T-cell (primary cell): ENCODE results near the gene EFTUD2. TPM values are rescaled to one million over a fixed set of nuclear protein-coding genes. Genes with fewer than 3 reads are reported as not detected.

Experiments
- ATAC-seq, 4 experiments: fragments of 200-7000 bp in 3 of 4; fragments of 150-1000 bp in 1 of 4; cut with Tn5 transposase; replicated peaks in 1 of 4; 1 replicate in 3 of 4; 2 replicates in 1 of 4; pipeline ENCODE4 v1.10.0; 2021; ENCODE audit warnings: moderate library complexity in 3 of 4, mild to moderate bottlenecking in 2 of 4, moderate number of reproducible peaks in 1 of 4
- CTCF ChIA-PET, 2 donors: fragments of 300-600 bp; sonication (Branson Sonifier 250); formaldehyde crosslinking; loops; one replicate each; lab custom pipeline; 2022; ENCODE audit warnings: antibody characterized with exemption in 2 of 2; lab: Charles Lee
- POLR2A ChIA-PET, 2 donors: fragments of 300-600 bp; sonication (Branson Sonifier 250); formaldehyde crosslinking; loops; one replicate each; lab custom pipeline; 2022; ENCODE audit warnings: antibody characterized with exemption in 2 of 2; lab: Charles Lee
- DNase-seq, 35 experiments: peaks; one replicate each; pipeline versions ENCODE4 v3.0.0 to v3.0.0-alpha.2; 2013 to 2023
- H3K27ac ChIP-seq: one replicate; pipeline ENCODE4 v1.5.1; 2013; ENCODE audit warnings: low read length
- H3K27me3 ChIP-seq, 2 experiments: replicated peaks in 1 of 2; 1 replicate in 1 of 2; 2 replicates in 1 of 2; pipeline versions ENCODE4 v1.6.1 to v1.7.0; 2013; ENCODE audit warnings: low read length in 1 of 2, mixed read lengths in 1 of 2; ENCODE audit not compliant: control insufficient read depth in 2 of 2, insufficient read depth in 2 of 2; ENCODE audit errors: extremely low read depth in 1 of 2
- H3K36me3 ChIP-seq, 2 donors: 1 replicate in 1 of 2; 2 replicates in 1 of 2; pipeline versions ENCODE4 v1.6.1 to v1.7.0; 2013; ENCODE audit warnings: low read length in 1 of 2; ENCODE audit not compliant: control insufficient read depth in 2 of 2, insufficient read depth in 1 of 2; ENCODE audit errors: extremely low read depth in 1 of 2
- H3K4me1 ChIP-seq, 2 experiments: 1 replicate in 1 of 2; 2 replicates in 1 of 2; pipeline versions ENCODE4 v1.6.1 to v1.7.0; 2013; ENCODE audit warnings: low read length in 2 of 2, mixed read lengths in 1 of 2; ENCODE audit not compliant: insufficient read depth in 2 of 2, control insufficient read depth in 1 of 2; ENCODE audit errors: extremely low read depth in 1 of 2
- H3K4me3 ChIP-seq, 2 donors: 1 replicate in 1 of 2; 2 replicates in 1 of 2; pipeline versions ENCODE4 v1.5.1 to v1.7.0; 2013; ENCODE audit warnings: mild to moderate bottlenecking in 2 of 2, low read length in 1 of 2, moderate library complexity in 1 of 2; ENCODE audit not compliant: control insufficient read depth in 1 of 2; ENCODE audit errors: extremely low read depth in 1 of 2
- H3K9me3 ChIP-seq: 2 replicates; pipeline ENCODE4 v1.7.0; 2013
- H3K27ac Mint-ChIP-seq, 2 donors: one replicate each; pipeline ENCODE4 v1.8.0; 2020 to 2021; ENCODE audit warnings: mild to moderate bottlenecking in 2 of 2, mixed read lengths in 2 of 2
- H3K27me3 Mint-ChIP-seq, 2 donors: one replicate each; pipeline ENCODE4 v1.8.0; 2021 to 2022; ENCODE audit warnings: mixed read lengths in 2 of 2
- H3K36me3 Mint-ChIP-seq: one replicate; pipeline ENCODE4 v1.8.0; 2021; ENCODE audit warnings: mixed read lengths
- H3K4me1 Mint-ChIP-seq, 3 donors: one replicate each; pipeline ENCODE4 v1.8.0; 2020 to 2022; ENCODE audit warnings: mixed read lengths in 3 of 3, mild to moderate bottlenecking in 1 of 3
- H3K4me3 Mint-ChIP-seq, 3 donors: one replicate each; pipeline ENCODE4 v1.8.0; 2020 to 2022; ENCODE audit warnings: mild to moderate bottlenecking in 3 of 3, mixed read lengths in 3 of 3, moderate library complexity in 3 of 3
- H3K9me3 Mint-ChIP-seq, 3 donors: one replicate each; pipeline ENCODE4 v1.8.0; 2020 to 2022; ENCODE audit warnings: mixed read lengths in 3 of 3
- WGBS: methylation state at CpG from one replicate; pipeline ENCODE4 v1.1.5; 2013; ENCODE audit warnings: missing lambda C conversion rate; ENCODE audit not compliant: insufficient coverage; 5-methylcytosine and 5-hydroxymethylcytosine counted together
- total RNA-seq, 35 experiments: library from RNA in 6 of 35; stranded (reverse) in 6 of 35; fragments of 120-200 nt in 1 of 35; gene quantifications; one replicate each; pipeline versions ENCODE4 v1.2.1 to v1.2.4 and lab custom pipeline; 2013 to 2026

The EFTUD2 gene
- total RNA-seq, 5 donors from 2014 or later (not counting 1 experiment from before 2014, with no cell fraction given) = 83.1 to 127 (median 96.0) TPM

- H3K4me3 ChIP-seq = no peak overlapping the region
- peaks cover 0 to 7% of the 10 kb centered on the region in 2 donors for H3K27me3 Mint-ChIP-seq
- H3K36me3 ChIP-seq = no peaks in the 10 kb centered on the region
- no peaks in the 10 kb centered on the region for H3K9me3 ChIP-seq
- ChIA-PET POLR2A (interaction anchor here in 1 of 2 donors (0.7 kb wide), 1 partner anchor 157 kb away, joined by 3 read pairs; no protein-coding TSS in a partner anchor), CTCF (interaction anchor here (0.5 to 1.1 kb wide), 3 partner anchors 8 to 195 kb away, joined by 3 to 9 read pairs (median 4); no protein-coding TSS in a partner anchor)
- WGBS = 90% methylated on average over 2 of the region's 8 CpGs
- no peaks in the 10 kb centered on the region for H3K36me3 Mint-ChIP-seq
- ATAC-seq = no peak
- H3K27ac ChIP-seq = no peak overlapping the region
- H3K4me1 Mint-ChIP-seq = peaks cover 17 to 22% (median 21%) of the 10 kb centered on the region in 3 donors
- H3K27ac Mint-ChIP-seq = no peak overlapping the region
- H3K9me3 Mint-ChIP-seq = no peaks in the 10 kb centered on the region
- H3K27me3 ChIP-seq = peaks cover 0 to 47% of the 10 kb centered on the region in 2 experiments
- DNase-seq = no peak
- peaks cover 7 to 15% of the 10 kb centered on the region in 2 experiments for H3K4me1 ChIP-seq
- H3K4me3 Mint-ChIP-seq = no peak overlapping the region
Observed at GRCh38 chr17:44903012-44903685, 3.9 kb upstream of the EFTUD2 start.

GRCh38 chr17:44902135-44902760 is 3.0 kb upstream of the EFTUD2 start:
- H3K27ac ChIP-seq = no peak overlapping the region
- no peak for DNase-seq
- ATAC-seq = no peak
- H3K4me3 ChIP-seq = no peak overlapping the region
- Mint-ChIP-seq H3K36me3 (no peaks in the 10 kb centered on the region), H3K4me3 (no peak overlapping the region), H3K27ac (no peak overlapping the region), H3K9me3 (no peaks in the 10 kb centered on the region), H3K27me3 (peaks cover 0 to 7% of the 10 kb centered on the region in 2 donors), H3K4me1 (peaks cover 20 to 23% (median 22%) of the 10 kb centered on the region in 3 donors)
- CTCF ChIA-PET = interaction anchor here in 1 of 2 donors (1.1 kb wide), 2 partner anchors 24 to 38 kb away, joined by 3 read pairs; no protein-coding TSS in a partner anchor
- H3K9me3 ChIP-seq = no peaks in the 10 kb centered on the region
- H3K27me3 ChIP-seq = peaks cover 0 to 41% of the 10 kb centered on the region in 2 experiments
- WGBS = 81% methylated on average over 15 of the region's 17 CpGs
- peaks cover 7 to 24% of the 10 kb centered on the region in 2 experiments for H3K4me1 ChIP-seq
- POLR2A ChIA-PET = interaction anchor here in 1 of 2 donors (0.6 kb wide), 1 partner anchor 451 kb away, joined by 10 read pairs; no protein-coding TSS in a partner anchor
- no peaks in the 10 kb centered on the region for H3K36me3 ChIP-seq

DNA sequence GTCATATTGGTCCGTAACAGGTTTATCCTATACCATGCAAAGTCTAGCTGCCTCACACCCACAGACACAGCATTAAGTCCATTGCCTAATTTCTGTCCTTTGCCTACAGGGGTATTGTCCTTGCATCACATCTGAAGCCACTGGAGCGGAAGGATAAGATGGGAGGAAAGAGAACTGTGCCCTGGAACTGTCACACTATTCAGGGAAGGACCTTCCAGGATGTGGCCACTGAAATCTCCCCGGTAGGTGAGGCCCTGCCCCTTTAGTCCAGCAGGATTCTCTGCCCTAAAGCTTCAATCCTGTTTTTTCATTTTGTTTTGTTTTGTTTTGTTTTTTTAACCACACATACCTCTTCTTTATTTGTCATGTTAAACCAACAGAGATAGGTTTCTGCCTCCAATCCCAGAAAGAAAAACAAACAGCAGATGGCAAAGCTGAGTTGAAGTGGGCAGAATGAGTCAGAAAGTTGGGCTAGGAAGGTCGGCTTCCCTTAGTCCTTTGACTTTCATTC is 2.2 kb upstream of the EFTUD2 start:
- Mint-ChIP-seq H3K4me1 (peaks cover 23 to 27% (median 25%) of the 10 kb centered on the region in 3 donors), H3K27me3 (peaks cover 0 to 6% of the 10 kb centered on the region in 2 donors), H3K4me3 (no peak overlapping the region), H3K9me3 (no peaks in the 10 kb centered on the region), H3K36me3 (no peaks in the 10 kb centered on the region), H3K27ac (no peak overlapping the region)
- peaks cover 7 to 24% of the 10 kb centered on the region in 2 experiments for H3K4me1 ChIP-seq
- WGBS = 100% methylated on average over 2 of the region's 4 CpGs
- H3K27me3 ChIP-seq = peaks cover 0 to 34% of the 10 kb centered on the region in 2 experiments
- ChIA-PET CTCF (interaction anchor here in 1 of 2 donors (1.1 kb wide), 1 partner anchor 37 kb away, joined by 3 read pairs; no protein-coding TSS in a partner anchor), POLR2A (interaction anchor here in 1 of 2 donors (0.6 kb wide), 1 partner anchor 452 kb away, joined by 10 read pairs; no protein-coding TSS in a partner anchor)
- DNase-seq (no peak), ATAC-seq (no peak)
- no peak overlapping the region for H3K4me3 ChIP-seq
- no peaks in the 10 kb centered on the region for H3K36me3 ChIP-seq
- no peaks in the 10 kb centered on the region for H3K9me3 ChIP-seq
- no peak overlapping the region for H3K27ac ChIP-seq

DNA sequence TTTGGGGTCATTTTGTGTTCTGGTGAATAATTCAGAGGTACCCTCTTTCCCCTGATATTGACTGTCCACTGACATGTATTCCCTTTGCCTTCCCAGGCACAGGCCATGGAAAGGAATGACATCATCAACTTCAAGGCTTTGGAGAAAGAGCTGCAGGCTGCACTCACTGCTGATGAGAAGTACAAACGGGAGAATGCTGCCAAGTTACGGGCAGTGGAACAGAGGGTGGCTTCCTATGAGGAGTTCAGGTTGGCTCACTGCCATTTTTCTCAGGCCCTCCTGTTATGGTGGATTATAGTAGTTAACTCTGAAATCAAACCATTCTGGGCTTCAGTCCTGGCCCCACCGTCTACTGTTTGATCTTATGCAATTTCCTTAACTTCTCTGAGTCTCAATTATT is 1.6 kb upstream of the EFTUD2 start:
- H3K36me3 ChIP-seq = peaks cover 0 to 2% of the 10 kb centered on the region in 2 donors
- no peak overlapping the region for H3K27ac ChIP-seq
- ATAC-seq = no peak
- peaks cover 0 to under 1% of the 10 kb centered on the region in 2 donors for H3K27me3 Mint-ChIP-seq
- H3K9me3 Mint-ChIP-seq = no peaks in the 10 kb centered on the region
- no peak for DNase-seq
- H3K4me1 Mint-ChIP-seq = peaks cover 28 to 33% (median 28%) of the 10 kb centered on the region in 3 donors
- no peak overlapping the region for H3K4me3 ChIP-seq
- peaks cover 0 to 30% of the 10 kb centered on the region in 2 experiments for H3K27me3 ChIP-seq
- H3K9me3 ChIP-seq = no peaks in the 10 kb centered on the region
- H3K4me3 Mint-ChIP-seq = peak overlapping the region in 2 of 3 donors; percentile 39 to 87
- CTCF ChIA-PET = interaction anchor here in 1 of 2 donors (1.1 kb wide), 1 partner anchor 36 kb away, joined by 3 read pairs; no protein-coding TSS in a partner anchor
- POLR2A ChIA-PET = no interaction called here
- peaks cover 3% of the 10 kb centered on the region for H3K36me3 Mint-ChIP-seq
- H3K4me1 ChIP-seq = peaks cover 7 to 24% of the 10 kb centered on the region in 2 experiments
- no peak overlapping the region for H3K27ac Mint-ChIP-seq
- 86% methylated on average over 2 of the region's 3 CpGs for WGBS

GRCh38 chr17:44898768-44899073 is 524 bp downstream of the EFTUD2 start:
- DNase-seq (peak in 2 of 35 experiments; percentile 8 to 11), ATAC-seq (no peak)
- peak overlapping the region; percentile 84 to 89 for H3K4me3 ChIP-seq
- no peaks in the 10 kb centered on the region for H3K27me3 Mint-ChIP-seq
- peak overlapping the region; percentile 100 for H3K27ac ChIP-seq
- peak overlapping the region; percentile 100 for H3K27ac Mint-ChIP-seq
- CTCF ChIA-PET = interaction anchor here in 1 of 2 donors (1.4 kb wide), 1 partner anchor 123 kb away, joined by 9 read pairs; no protein-coding TSS in a partner anchor
- H3K4me3 Mint-ChIP-seq = peak overlapping the region; percentile 87 to 94 (median 94)
- peaks cover 7 to 24% of the 10 kb centered on the region in 2 experiments for H3K4me1 ChIP-seq
- H3K4me1 Mint-ChIP-seq = peaks cover 36 to 44% (median 37%) of the 10 kb centered on the region in 3 donors
- WGBS = 3% methylated on average over 4 of the region's 7 CpGs
- H3K27me3 ChIP-seq = peaks cover 0 to 14% of the 10 kb centered on the region in 2 experiments
- H3K36me3 Mint-ChIP-seq = peaks cover 12% of the 10 kb centered on the region
- H3K36me3 ChIP-seq = peaks cover 0 to 14% of the 10 kb centered on the region in 2 donors
- H3K9me3 Mint-ChIP-seq = no peaks in the 10 kb centered on the region
- POLR2A ChIA-PET = interaction anchor here (0.5 to 0.7 kb wide), 2 partner anchors 26 to 250 kb away, joined by 4 to 6 read pairs; partner anchors contain the start of gene HEXIM1 (in 1 of the 2)
- no peaks in the 10 kb centered on the region for H3K9me3 ChIP-seq

DNA sequence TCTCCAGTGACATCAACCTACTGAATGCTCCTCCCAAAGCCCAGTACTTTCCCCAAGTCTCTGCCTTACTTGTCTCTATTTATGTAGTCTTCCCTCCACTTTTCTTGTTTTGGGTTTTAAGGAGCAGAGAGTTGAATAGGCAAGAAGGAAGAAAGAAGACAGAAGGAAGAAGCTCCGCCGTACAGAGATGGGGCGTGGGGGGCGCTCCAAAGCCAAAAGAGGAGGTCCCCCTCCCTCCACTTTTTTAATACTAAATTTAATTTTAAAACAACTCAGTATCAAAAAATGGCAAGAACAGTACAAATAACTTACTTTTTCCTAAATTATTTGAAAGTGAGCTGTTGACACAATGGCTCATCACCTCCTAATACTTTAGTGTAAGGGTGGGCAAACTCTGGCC is 4.6 kb downstream of the EFTUD2 start:
- H3K4me3 ChIP-seq = no peak overlapping the region
- H3K4me3 Mint-ChIP-seq = no peak overlapping the region
- no peak overlapping the region for H3K27ac ChIP-seq
- peaks cover 0 to 32% of the 10 kb centered on the region in 2 donors for H3K36me3 ChIP-seq
- H3K4me1 Mint-ChIP-seq = peaks cover 40 to 43% (median 43%) of the 10 kb centered on the region in 3 donors
- no peaks in the 10 kb centered on the region for H3K27me3 Mint-ChIP-seq
- WGBS = no CpG with 5 or more reads among the region's 4 CpGs
- H3K27ac Mint-ChIP-seq = no peak overlapping the region
- ChIA-PET POLR2A (interaction anchor here in 1 of 2 donors (0.7 kb wide), 1 partner anchor 27 kb away, joined by 3 read pairs; no protein-coding TSS in a partner anchor), CTCF (interaction anchor here (0.7 to 0.9 kb wide), 2 partner anchors 9 to 122 kb away, joined by 6 to 9 read pairs; no protein-coding TSS in a partner anchor)
- peaks cover 3 to 18% of the 10 kb centered on the region in 2 experiments for H3K4me1 ChIP-seq
- DNase-seq (no peak), ATAC-seq (no peak)
- no peaks in the 10 kb centered on the region for H3K9me3 ChIP-seq
- H3K36me3 Mint-ChIP-seq = peaks cover 20% of the 10 kb centered on the region
- H3K27me3 ChIP-seq = no peaks in the 10 kb centered on the region
- no peaks in the 10 kb centered on the region for H3K9me3 Mint-ChIP-seq
